HL-60 (cell line): Measurements from ENCODE around the gene SLC2A13.

ENCODE experiments used
- DNase-seq, 2 experiments: peaks; one replicate each; pipeline ENCODE4 v3.0.0-alpha.2; 2010 to 2020; ENCODE audit warnings: low read depth in 1 of 2, low spot score in 1 of 2
- H3K27ac ChIP-seq: fragments of 250-450 bp; sonication (Bioruptor Pico); replicated peaks from 2 replicates; pipeline ENCODE4 v1.5.1; 2020; ENCODE audit warnings: mild to moderate bottlenecking, moderate library complexity
- H3K27me3 ChIP-seq: fragments of 250-450 bp; sonication (Bioruptor Pico); 2 replicates; pipeline ENCODE4 v1.5.1; 2021; ENCODE audit warnings: mild to moderate bottlenecking, moderate library complexity; ENCODE audit not compliant: insufficient read depth, poor library complexity, severe bottlenecking
- H3K4me3 ChIP-seq: replicated peaks from 2 replicates; pipeline ENCODE4 v1.5.1; 2011; ENCODE audit warnings: mild to moderate bottlenecking, control low read depth, low read length; ENCODE audit not compliant: insufficient read depth
- CTCF ChIP-seq: IDR thresholded peaks from one replicate; pipeline ENCODE4 v1.5.1; 2011; ENCODE audit warnings: low read length, control low read depth, inconsistent platforms; ENCODE audit not compliant: insufficient read depth
- GABPA ChIP-seq: IDR thresholded peaks from 2 replicates; pipeline ENCODE4 v1.6.1; 2012; ENCODE audit warnings: low read depth
- POLR2AphosphoS5 ChIP-seq: IDR thresholded peaks from 2 replicates; pipeline ENCODE4 v1.6.1; 2012; ENCODE audit warnings: low read depth
- REST ChIP-seq: IDR thresholded peaks from 2 replicates; pipeline ENCODE4 v1.6.1; 2012; ENCODE audit warnings: low read depth; ENCODE audit not compliant: insufficient replicate concordance
- SPI1 ChIP-seq: IDR thresholded peaks from 2 replicates; pipeline ENCODE4 v1.6.1; 2012; ENCODE audit warnings: low read depth, mild to moderate bottlenecking, borderline replicate concordance

The SLC2A13 gene

GRCh38 chr12:39915249-39915648 lies 190.6 kb downstream of the SLC2A13 start:
- DNase-seq, result no peak
- Histone ChIP-seq H3K4me3 (no peak overlapping the region), H3K27me3 (no peaks in the 10 kb centered on the region), H3K27ac (no peak overlapping the region)
- TF ChIP-seq CTCF, result no peak

GRCh38 chr12:39912211-39912980 lies 193.5 kb downstream of the SLC2A13 start:
- DNase-seq, result no peak
- TF ChIP-seq SPI1 (no peak), GABPA (no peak), CTCF (no peak), POLR2AphosphoS5 (no peak), REST (no peak)
- Histone ChIP-seq H3K27me3 (no peaks in the 10 kb centered on the region), H3K4me3 (no peak overlapping the region), H3K27ac (no peak overlapping the region)

GRCh38 chr12:39906237-39906636 lies 199.6 kb downstream of the SLC2A13 start:
- Histone ChIP-seq H3K27me3 (no peaks in the 10 kb centered on the region), H3K27ac (no peak overlapping the region), H3K4me3 (no peak overlapping the region)
- no peak for DNase-seq
- no peak for TF ChIP-seq POLR2AphosphoS5
- TF ChIP-seq SPI1, result no peak
- TF ChIP-seq GABPA, result no peak
- no peak for TF ChIP-seq REST
- TF ChIP-seq CTCF, result no peak

GRCh38 chr12:39905152-39905551 lies 200.7 kb downstream of the SLC2A13 start:
- Histone ChIP-seq H3K4me3 (no peak overlapping the region), H3K27me3 (no peaks in the 10 kb centered on the region), H3K27ac (no peak overlapping the region)
- TF ChIP-seq POLR2AphosphoS5, result no peak
- no peak for TF ChIP-seq SPI1
- TF ChIP-seq GABPA, result no peak
- no peak for TF ChIP-seq REST
- TF ChIP-seq CTCF, result no peak
- DNase-seq, result no peak
